Activated T-helper 17 cell treated with anti-CD3 and anti-CD28 coated beads, Interleukin-2, amount 50 U/mL, for 72 hours (primary cell): Measurements from ENCODE around the gene STK40. TPM values are rescaled to one million over a fixed set of nuclear protein-coding genes. Genes with fewer than 3 reads are reported as not detected.
A peak's percentile ranks its signal among the peaks of the same experiment; 100 is the strongest.

ENCODE experiments used
- ATAC-seq: fragments of 150-1000 bp; cut with Tn5 transposase; replicated peaks from 2 replicates; pipeline ENCODE4 v1.10.0; 2021; ENCODE audit warnings: mild to moderate bottlenecking, moderate library complexity
- H3K27ac Mint-ChIP-seq: one replicate; pipeline ENCODE4 v1.8.0; 2022; ENCODE audit warnings: mixed read lengths
- H3K27me3 Mint-ChIP-seq: one replicate; pipeline ENCODE4 v1.8.0; 2022; ENCODE audit warnings: mixed read lengths
- H3K36me3 Mint-ChIP-seq: one replicate; pipeline ENCODE4 v1.8.0; 2022; ENCODE audit warnings: low read depth, mild to moderate bottlenecking, mixed read lengths
- H3K4me1 Mint-ChIP-seq: one replicate; pipeline ENCODE4 v1.8.0; 2022; ENCODE audit warnings: mixed read lengths
- H3K4me3 Mint-ChIP-seq: one replicate; pipeline ENCODE4 v1.8.0; 2022; ENCODE audit warnings: mild to moderate bottlenecking, mixed read lengths
- H3K9me3 Mint-ChIP-seq: one replicate; pipeline ENCODE4 v1.8.0; 2022; ENCODE audit warnings: mixed read lengths
- total RNA-seq, 2 donors: library from RNA; stranded (reverse); gene quantifications; one replicate each; pipeline ENCODE4 v1.2.3, GENCODE V29; 2022

The STK40 gene
- total RNA-seq, 2 donors from 2014 or later: 44.1 to 56.8 TPM

DNA sequence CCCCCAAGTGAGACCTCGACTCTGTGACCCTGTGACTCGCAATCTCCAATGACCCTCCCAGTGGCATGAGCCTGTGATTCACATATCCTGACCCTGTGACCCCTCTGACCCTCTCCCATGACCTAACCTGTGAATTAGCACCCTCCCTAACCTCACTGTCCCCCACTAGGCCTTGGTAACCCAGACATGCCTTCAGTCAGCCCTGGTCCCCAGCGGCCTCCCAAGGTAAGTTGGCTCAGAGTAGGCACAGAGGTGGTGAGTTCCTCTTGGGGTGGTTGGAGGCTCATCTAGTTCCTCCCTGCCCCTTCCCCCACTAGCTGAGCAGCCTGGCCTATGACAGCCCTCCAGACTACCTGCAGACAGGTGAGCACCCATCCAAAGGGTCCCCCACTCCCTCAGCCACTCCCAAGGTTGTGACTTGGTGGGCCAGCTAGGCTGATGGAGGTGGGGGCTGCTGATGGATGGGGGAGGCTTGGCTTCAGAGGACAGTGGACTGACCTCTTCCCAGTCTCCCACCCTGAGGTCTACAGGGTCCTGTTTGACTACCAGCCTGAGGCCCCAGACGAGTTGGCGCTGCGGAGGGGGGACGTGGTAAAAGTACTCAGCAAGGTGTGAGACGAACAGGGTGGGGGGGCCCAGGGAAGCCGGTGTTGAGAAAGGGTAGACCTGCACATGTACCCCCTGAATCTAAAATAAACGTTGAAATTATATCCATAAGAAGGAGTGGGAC, 78.0 kb downstream of the STK40 start:
- H3K9me3 Mint-ChIP-seq: no peaks in the 10 kb centered on the region
- H3K36me3 Mint-ChIP-seq: peaks cover 89% of the 10 kb centered on the region
- no peaks in the 10 kb centered on the region for H3K27me3 Mint-ChIP-seq
- peak overlapping the region; percentile 100 for H3K4me3 Mint-ChIP-seq
- ATAC-seq: no peak
- peak overlapping the region; percentile 100 for H3K27ac Mint-ChIP-seq
- peaks cover 30% of the 10 kb centered on the region for H3K4me1 Mint-ChIP-seq

- Mint-ChIP-seq H3K36me3 (peaks cover 91% of the 10 kb centered on the region), H3K27me3 (no peaks in the 10 kb centered on the region), H3K4me3 (peak overlapping the region; percentile 100), H3K9me3 (no peaks in the 10 kb centered on the region), H3K4me1 (peaks cover 30% of the 10 kb centered on the region), H3K27ac (peak overlapping the region; percentile 100)
- ATAC-seq: peak; percentile 92
Observed at GRCh38 chr1:36306902-36307456, 78.7 kb downstream of the STK40 start.

GRCh38 chr1:36306210-36306901, 79.4 kb downstream of the STK40 start, which contains the start of gene SH3D21:
SH3D21 (plus strand) TSS chr1:36306368; CDS start chr1:36306421, 53 bp downstream.
- Mint-ChIP-seq H3K9me3 (no peaks in the 10 kb centered on the region), H3K4me3 (peak within 1 kb of the TSS; percentile 100), H3K36me3 (peaks cover 93% of the 10 kb centered on the region), H3K4me1 (peaks cover 31% of the 10 kb centered on the region), H3K27ac (peak within 1 kb of the TSS; percentile 100), H3K27me3 (no peaks in the 10 kb centered on the region)
- peak; percentile 40 for ATAC-seq

- no peak for ATAC-seq
- no peaks in the 10 kb centered on the region for H3K9me3 Mint-ChIP-seq
- no peaks in the 10 kb centered on the region for H3K27me3 Mint-ChIP-seq
- peak overlapping the region; percentile 73 for H3K27ac Mint-ChIP-seq
- peaks cover 36% of the 10 kb centered on the region for H3K4me1 Mint-ChIP-seq
- H3K36me3 Mint-ChIP-seq: peaks cover 93% of the 10 kb centered on the region
- peak overlapping the region; percentile 100 for H3K4me3 Mint-ChIP-seq
Observed at GRCh38 chr1:36305915-36306209, 79.9 kb downstream of the STK40 start.

DNA sequence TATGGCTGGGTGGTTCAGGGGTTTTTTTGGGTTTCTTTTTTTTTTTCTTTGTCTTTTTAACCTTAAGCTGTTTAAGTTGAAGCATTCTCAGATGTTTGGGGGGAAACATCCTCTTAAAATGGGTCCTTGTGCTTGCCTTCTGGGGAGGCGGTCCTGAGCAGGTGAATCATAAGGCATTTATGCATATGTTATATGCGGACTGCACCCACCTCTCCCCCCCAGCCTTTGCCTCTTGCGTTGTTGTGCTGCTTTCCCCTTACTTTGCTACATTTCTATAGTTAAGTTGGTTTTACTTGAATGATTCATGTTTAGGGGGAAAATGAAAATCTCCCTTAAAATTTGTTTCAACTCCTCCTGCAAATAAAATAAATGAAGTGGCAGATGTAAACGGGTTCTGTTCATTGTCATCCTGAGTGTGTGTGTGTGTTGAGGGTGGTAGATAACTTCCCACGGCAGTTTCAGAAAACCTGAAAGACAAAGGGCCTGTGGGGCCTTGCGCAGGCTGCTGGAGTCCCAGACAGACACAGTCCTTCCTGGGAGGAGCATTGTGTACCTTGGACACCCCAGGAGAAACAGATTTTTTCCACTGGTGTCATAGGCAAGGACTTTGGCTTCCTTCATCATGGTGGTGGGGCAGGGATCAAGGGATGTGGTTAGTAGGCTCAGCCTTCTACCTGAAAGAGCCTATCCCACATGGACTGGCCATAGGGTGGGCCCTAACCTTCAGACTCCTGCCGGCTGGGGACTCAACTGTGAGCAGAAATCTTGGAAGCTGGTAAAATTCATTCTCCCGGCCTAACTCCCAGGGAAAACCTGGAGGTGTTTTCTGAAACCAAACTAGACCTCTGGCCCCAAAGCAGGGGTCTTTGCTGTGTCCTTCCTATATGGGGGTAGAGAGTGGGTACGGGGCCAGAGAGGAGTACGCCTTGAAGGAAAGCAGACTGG, 80.5 kb downstream of the STK40 start:
- Mint-ChIP-seq H3K36me3 (peaks cover 93% of the 10 kb centered on the region), H3K27me3 (no peaks in the 10 kb centered on the region), H3K9me3 (no peaks in the 10 kb centered on the region), H3K4me1 (peaks cover 42% of the 10 kb centered on the region), H3K27ac (peak overlapping the region; percentile 73), H3K4me3 (peak overlapping the region; percentile 100)
- ATAC-seq: peak; percentile 46

- Mint-ChIP-seq H3K36me3 (peaks cover 93% of the 10 kb centered on the region), H3K27ac (peak overlapping the region; percentile 73), H3K4me1 (peaks cover 46% of the 10 kb centered on the region), H3K4me3 (peak overlapping the region; percentile 100), H3K27me3 (no peaks in the 10 kb centered on the region), H3K9me3 (no peaks in the 10 kb centered on the region)
- no peak for ATAC-seq
Observed at GRCh38 chr1:36304521-36304920, 81.2 kb downstream of the STK40 start.

DNA sequence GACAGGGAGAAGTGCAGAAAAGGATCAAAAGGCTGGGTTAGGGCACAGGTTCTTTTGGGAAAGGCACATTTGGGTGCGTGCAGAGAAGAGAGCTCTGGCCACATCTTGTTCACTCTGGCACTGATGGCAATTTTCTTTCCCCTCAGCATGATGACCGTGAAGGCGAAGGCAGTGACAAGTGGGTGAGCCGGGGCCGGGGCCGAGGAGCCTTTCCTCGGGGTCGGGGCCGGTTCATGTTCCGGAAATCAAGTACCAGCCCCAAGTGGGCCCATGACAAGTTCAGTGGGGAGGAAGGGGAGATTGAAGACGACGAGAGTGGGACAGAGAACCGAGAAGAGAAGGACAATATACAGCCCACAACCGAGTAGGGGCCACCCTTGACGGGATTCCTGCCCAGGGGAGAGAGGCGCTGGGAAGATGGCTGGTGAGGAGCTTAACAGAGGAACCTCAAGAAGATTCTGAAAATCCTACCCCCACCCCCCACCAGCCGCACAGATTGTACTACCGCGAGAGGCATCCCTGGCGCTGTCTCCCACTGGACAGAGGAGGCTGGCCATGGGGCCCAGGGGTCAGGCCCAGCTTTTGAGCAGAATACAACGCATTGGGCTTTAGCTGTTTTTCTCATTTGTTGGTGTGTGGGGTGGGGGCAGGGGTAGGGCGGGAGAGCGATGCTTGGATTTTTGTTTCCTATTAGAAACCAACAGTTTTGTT, 81.9 kb downstream of the STK40 start:
- Mint-ChIP-seq H3K4me3 (peak overlapping the region; percentile 51), H3K27ac (peak overlapping the region; percentile 73), H3K27me3 (no peaks in the 10 kb centered on the region), H3K9me3 (no peaks in the 10 kb centered on the region), H3K36me3 (peaks cover 92% of the 10 kb centered on the region), H3K4me1 (peaks cover 44% of the 10 kb centered on the region)
- ATAC-seq: no peak

DNA sequence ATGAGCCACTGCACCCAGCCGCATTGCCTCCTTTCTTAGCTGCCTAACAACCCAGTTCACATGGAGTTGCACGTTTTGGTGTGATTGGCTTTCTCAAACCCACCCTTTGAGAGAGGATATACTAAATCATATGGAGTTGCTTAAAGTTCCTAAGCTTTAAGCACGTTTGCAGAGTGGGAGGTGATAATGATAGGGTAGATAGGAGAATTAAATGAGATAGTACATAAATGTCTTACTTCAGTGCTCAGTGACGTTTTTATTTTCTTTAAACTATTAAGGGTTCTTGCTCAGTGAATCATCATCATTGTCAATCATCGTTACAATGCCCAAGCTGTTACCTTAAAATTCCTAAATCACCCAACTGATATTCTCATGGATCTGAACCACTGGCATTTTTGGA, 82.5 kb downstream of the STK40 start:
- H3K27ac Mint-ChIP-seq: peak overlapping the region; percentile 73
- H3K4me3 Mint-ChIP-seq: peak overlapping the region; percentile 51
- peaks cover 92% of the 10 kb centered on the region for H3K36me3 Mint-ChIP-seq
- no peak for ATAC-seq
- peaks cover 44% of the 10 kb centered on the region for H3K4me1 Mint-ChIP-seq
- H3K27me3 Mint-ChIP-seq: no peaks in the 10 kb centered on the region
- H3K9me3 Mint-ChIP-seq: no peaks in the 10 kb centered on the region

GRCh38 chr1:36301220-36301619, 84.5 kb downstream of the STK40 start:
- no peaks in the 10 kb centered on the region for H3K9me3 Mint-ChIP-seq
- peak overlapping the region; percentile 81 for H3K27ac Mint-ChIP-seq
- H3K4me3 Mint-ChIP-seq: peak overlapping the region; percentile 53
- no peaks in the 10 kb centered on the region for H3K27me3 Mint-ChIP-seq
- ATAC-seq: no peak
- peaks cover 97% of the 10 kb centered on the region for H3K36me3 Mint-ChIP-seq
- H3K4me1 Mint-ChIP-seq: peaks cover 39% of the 10 kb centered on the region

DNA sequence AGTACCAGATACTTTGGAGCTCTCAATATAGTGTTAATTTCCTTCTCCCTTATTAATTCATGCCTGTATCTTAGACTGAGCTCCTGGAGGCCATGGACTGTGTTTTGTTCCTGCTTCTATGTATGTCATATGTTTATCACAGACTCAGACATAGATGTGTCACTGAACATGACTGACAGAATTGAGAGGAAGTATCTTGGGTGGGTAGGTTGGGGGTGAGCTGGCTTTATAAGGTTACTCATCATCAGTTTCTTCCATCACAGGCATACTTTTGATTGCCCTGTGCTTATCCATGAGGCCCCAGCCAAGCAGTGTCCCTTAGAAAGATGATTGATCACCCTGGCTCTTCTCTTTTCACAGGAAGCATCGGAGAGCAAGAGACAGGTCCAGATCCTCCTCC, 85.2 kb downstream of the STK40 start:
- Mint-ChIP-seq H3K27me3 (no peaks in the 10 kb centered on the region), H3K36me3 (peaks cover 99% of the 10 kb centered on the region), H3K9me3 (no peaks in the 10 kb centered on the region), H3K27ac (peak overlapping the region; percentile 81), H3K4me1 (peaks cover 38% of the 10 kb centered on the region), H3K4me3 (peak overlapping the region; percentile 53)
- peak; percentile 75 for ATAC-seq

DNA sequence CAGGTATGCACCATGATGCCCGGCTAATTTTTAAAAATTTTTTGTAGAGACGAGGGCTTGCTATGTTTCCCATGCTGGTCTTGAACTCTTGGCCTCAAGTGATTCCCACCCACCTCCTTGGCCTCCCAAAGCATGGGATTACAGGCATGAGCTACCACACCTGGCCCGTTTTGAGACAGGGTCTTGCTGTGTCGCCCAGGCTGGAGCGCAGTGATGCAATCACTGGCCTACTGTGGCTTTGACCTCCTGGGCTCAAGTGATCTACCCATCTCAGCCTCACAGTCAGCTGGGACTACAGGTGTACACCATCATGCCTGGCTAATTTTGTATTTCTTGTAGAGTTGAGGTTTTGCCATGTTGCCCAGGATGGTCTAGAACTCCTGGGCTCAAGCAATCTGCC, 87.1 kb downstream of the STK40 start:
- Mint-ChIP-seq H3K9me3 (no peaks in the 10 kb centered on the region), H3K36me3 (peaks cover 99% of the 10 kb centered on the region), H3K4me3 (no peak overlapping the region), H3K4me1 (peaks cover 24% of the 10 kb centered on the region), H3K27me3 (no peaks in the 10 kb centered on the region), H3K27ac (no peak overlapping the region)
- ATAC-seq: no peak

DNA sequence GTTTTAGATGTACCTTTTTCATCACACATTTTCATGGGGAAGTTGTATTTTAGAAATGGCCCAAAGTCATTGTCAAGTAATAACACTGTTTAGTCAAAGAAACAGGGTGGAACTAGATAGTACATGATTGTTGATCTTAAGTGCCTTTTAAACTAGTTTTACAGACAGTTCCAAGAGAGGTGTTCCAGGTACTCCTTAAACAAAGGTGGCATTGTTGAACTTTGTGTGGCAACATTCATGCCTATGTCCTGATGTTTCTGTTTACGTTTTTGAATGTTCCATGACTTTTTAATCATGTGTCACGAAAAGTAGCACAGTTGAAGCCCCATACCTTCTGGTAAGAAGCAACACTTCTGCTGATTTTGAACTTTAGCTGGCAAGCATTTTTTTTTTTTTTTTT, 88.7 kb downstream of the STK40 start:
- H3K36me3 Mint-ChIP-seq: peaks cover 99% of the 10 kb centered on the region
- no peak overlapping the region for H3K27ac Mint-ChIP-seq
- no peak overlapping the region for H3K4me3 Mint-ChIP-seq

GRCh38 chr1:36295390-36295789, 90.3 kb downstream of the STK40 start:
- H3K27ac Mint-ChIP-seq: no peak overlapping the region
- no peaks in the 10 kb centered on the region for H3K27me3 Mint-ChIP-seq
- ATAC-seq: no peak
- H3K9me3 Mint-ChIP-seq: no peaks in the 10 kb centered on the region
- H3K4me3 Mint-ChIP-seq: no peak overlapping the region
- peaks cover 9% of the 10 kb centered on the region for H3K4me1 Mint-ChIP-seq
- peaks cover 99% of the 10 kb centered on the region for H3K36me3 Mint-ChIP-seq

More for the DNA sequence above, 88.7 kb downstream of the STK40 start:
- no peak for ATAC-seq
- Mint-ChIP-seq H3K4me1 (peaks cover 19% of the 10 kb centered on the region), H3K27me3 (no peaks in the 10 kb centered on the region), H3K9me3 (no peaks in the 10 kb centered on the region)
